ENCODE measurements around the gene SPATA31C1. TPM values are rescaled to one million over a fixed set of nuclear protein-coding genes. Genes with fewer than 3 reads are reported as not detected.

SPATA31C1 gene
- total and polyA plus RNA-seq, 2 of the 13 experiments (the other 11 are each of a cell fraction or from before 2014, with no cell fraction given) = not detected

DNA sequence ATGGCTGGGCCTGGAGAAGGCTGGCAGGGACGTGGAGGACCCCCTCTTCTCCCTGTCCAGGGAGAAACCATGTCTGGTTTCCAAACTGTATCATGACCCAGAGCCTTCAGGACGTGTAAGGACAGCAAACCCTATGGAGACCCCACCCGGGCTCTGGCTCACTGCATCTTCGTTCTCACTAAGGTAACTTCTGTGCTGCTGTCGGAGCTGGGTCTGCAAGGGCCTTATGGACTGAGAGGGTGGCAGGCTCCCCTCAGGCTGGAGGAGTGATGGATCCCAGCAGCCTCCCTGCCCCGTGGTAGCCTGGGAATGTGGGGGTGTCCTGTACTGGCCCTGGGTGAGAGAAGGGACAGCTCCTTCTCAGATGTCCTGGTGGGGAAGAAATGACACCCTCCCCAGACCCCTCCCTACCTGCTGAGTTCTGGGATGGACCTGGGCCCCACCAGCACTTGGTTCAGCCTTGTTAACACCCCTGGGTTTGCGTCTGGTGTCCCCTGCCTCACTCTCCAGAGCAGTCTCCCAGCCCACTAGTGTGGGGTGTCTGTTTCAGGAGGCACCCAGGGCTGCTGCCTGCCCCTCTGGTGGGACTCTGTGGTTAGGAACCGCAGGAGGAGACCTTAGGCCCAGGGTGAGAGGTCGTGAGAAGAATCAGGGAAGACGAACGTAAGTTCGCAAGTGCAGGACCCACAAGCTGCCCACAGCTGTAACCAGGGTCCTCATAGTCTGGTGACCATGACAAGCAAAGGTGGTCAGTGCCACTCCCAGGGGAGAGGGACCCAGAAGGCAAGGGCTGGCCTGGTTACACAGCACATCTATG, 28.5 kb upstream of the SPATA31C1 start:
- ATAC-seq = no peak

More for the DNA sequence above, 28.5 kb upstream of the SPATA31C1 start:
- CTCF ChIA-PET (ENCODE audit: low intra/inter-chr PET ratio, low total read pairs) = no interaction called here
- WGBS (ENCODE audit: low lambda C conversion rate) = 41% methylated on average over 6 of the region's 12 CpGs
- TF ChIP-seq, protein P1, sequence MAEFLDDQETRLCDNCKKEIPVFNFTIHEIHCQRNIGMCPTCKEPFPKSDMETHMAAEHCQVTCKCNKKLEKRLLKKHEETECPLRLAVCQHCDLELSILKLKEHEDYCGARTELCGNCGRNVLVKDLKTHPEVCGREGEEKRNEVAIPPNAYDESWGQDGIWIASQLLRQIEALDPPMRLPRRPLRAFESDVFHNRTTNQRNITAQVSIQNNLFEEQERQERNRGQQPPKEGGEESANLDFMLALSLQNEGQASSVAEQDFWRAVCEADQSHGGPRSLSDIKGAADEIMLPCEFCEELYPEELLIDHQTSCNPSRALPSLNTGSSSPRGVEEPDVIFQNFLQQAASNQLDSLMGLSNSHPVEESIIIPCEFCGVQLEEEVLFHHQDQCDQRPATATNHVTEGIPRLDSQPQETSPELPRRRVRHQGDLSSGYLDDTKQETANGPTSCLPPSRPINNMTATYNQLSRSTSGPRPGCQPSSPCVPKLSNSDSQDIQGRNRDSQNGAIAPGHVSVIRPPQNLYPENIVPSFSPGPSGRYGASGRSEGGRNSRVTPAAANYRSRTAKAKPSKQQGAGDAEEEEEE (CRISPR knock-in tag; IDR thresholded peaks at IDR 0.05; ENCODE audit: borderline replicate concordance) = no peak
- TF ChIP-seq, protein P2, sequence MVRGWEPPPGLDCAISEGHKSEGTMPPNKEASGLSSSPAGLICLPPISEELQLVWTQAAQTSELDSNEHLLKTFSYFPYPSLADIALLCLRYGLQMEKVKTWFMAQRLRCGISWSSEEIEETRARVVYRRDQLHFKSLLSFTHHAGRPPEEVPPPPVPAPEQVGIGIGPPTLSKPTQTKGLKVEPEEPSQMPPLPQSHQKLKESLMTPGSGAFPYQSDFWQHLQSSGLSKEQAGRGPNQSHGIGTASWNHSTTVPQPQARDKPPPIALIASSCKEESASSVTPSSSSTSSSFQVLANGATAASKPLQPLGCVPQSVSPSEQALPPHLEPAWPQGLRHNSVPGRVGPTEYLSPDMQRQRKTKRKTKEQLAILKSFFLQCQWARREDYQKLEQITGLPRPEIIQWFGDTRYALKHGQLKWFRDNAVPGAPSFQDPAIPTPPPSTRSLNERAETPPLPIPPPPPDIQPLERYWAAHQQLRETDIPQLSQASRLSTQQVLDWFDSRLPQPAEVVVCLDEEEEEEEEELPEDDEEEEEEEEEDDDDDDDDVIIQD (CRISPR knock-in tag; IDR thresholded peaks at IDR 0.05; ENCODE audit: low read depth) = no peak
- TF ChIP-seq ZNF674 (CRISPR knock-in tag; IDR thresholded peaks at IDR 0.05; ENCODE audit: low read depth) (no peak), RARG (CRISPR knock-in tag; IDR thresholded peaks at IDR 0.05; ENCODE audit: low read depth) (no peak), NR2C2 (CRISPR knock-in tag; IDR thresholded peaks at IDR 0.05; ENCODE audit: borderline replicate concordance) (no peak), BHLHE40 (IDR thresholded peaks at IDR 0.05; ENCODE audit: low read length) (no peak), KMT2A (CRISPR knock-in tag; IDR thresholded peaks at IDR 0.05) (no peak), TOPORS (CRISPR knock-in tag; IDR thresholded peaks at IDR 0.05) (no peak), ZNF547 (CRISPR knock-in tag; IDR thresholded peaks at IDR 0.05) (no peak), ZNF274 (CRISPR knock-in tag; IDR thresholded peaks at IDR 0.05) (no peak), MEF2D (CRISPR knock-in tag; IDR thresholded peaks at IDR 0.05) (no peak)
- TF ChIP-seq, protein P3, sequence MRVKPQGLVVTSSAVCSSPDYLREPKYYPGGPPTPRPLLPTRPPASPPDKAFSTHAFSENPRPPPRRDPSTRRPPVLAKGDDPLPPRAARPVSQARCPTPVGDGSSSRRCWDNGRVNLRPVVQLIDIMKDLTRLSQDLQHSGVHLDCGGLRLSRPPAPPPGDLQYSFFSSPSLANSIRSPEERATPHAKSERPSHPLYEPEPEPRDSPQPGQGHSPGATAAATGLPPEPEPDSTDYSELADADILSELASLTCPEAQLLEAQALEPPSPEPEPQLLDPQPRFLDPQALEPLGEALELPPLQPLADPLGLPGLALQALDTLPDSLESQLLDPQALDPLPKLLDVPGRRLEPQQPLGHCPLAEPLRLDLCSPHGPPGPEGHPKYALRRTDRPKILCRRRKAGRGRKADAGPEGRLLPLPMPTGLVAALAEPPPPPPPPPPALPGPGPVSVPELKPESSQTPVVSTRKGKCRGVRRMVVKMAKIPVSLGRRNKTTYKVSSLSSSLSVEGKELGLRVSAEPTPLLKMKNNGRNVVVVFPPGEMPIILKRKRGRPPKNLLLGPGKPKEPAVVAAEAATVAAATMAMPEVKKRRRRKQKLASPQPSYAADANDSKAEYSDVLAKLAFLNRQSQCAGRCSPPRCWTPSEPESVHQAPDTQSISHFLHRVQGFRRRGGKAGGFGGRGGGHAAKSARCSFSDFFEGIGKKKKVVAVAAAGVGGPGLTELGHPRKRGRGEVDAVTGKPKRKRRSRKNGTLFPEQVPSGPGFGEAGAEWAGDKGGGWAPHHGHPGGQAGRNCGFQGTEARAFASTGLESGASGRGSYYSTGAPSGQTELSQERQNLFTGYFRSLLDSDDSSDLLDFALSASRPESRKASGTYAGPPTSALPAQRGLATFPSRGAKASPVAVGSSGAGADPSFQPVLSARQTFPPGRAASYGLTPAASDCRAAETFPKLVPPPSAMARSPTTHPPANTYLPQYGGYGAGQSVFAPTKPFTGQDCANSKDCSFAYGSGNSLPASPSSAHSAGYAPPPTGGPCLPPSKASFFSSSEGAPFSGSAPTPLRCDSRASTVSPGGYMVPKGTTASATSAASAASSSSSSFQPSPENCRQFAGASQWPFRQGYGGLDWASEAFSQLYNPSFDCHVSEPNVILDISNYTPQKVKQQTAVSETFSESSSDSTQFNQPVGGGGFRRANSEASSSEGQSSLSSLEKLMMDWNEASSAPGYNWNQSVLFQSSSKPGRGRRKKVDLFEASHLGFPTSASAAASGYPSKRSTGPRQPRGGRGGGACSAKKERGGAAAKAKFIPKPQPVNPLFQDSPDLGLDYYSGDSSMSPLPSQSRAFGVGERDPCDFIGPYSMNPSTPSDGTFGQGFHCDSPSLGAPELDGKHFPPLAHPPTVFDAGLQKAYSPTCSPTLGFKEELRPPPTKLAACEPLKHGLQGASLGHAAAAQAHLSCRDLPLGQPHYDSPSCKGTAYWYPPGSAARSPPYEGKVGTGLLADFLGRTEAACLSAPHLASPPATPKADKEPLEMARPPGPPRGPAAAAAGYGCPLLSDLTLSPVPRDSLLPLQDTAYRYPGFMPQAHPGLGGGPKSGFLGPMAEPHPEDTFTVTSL (CRISPR knock-in tag; IDR thresholded peaks at IDR 0.05; ENCODE audit: borderline replicate concordance) = no peak
- TF ChIP-seq, protein P4, sequence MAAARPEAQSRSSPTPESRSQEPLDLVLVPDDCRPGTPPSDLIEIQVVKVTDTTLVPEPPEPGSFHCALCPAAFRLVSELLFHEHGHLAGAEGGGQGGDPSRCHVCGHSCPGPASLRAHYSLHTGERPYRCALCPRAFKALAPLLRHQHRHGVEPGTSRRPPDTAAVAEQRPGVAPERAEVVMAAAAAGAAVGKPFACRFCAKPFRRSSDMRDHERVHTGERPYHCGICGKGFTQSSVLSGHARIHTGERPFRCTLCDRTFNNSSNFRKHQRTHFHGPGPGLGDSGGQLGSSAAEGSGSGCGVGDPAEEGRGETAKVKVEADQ (CRISPR knock-in tag; IDR thresholded peaks at IDR 0.05; ENCODE audit: borderline replicate concordance) = no peak
- no peak for FAIRE-seq
- intact Hi-C loops (cut with micrococcal nuclease; ENCODE audit: unreplicated experiment) = no loop called here
- Histone ChIP-seq H3K9ac (ENCODE audit: insufficient read depth, low read depth, low read length) (no peak overlapping the region), H2AFZ (ENCODE audit: low read length) (no peak overlapping the region), H3K4me1 (ENCODE audit: insufficient read depth, low read length) (no peaks in the 10 kb centered on the region), H3K4me2 (ENCODE audit: low read depth, low read length) (no peak overlapping the region), H3K9me3 (ENCODE audit: low read length) (no peaks in the 10 kb centered on the region), H3K4me3 (replicated peaks in 1 of 3; ENCODE audit: insufficient read depth in 1 of 3, low read depth in 2 of 3, low read length in 3 of 3) (no peak overlapping the region), H3K27me3 (ENCODE audit: control insufficient read depth in 1 of 2, insufficient read depth in 2 of 2, low read length in 2 of 2) (peaks cover 4 to 30% of the 10 kb centered on the region in 2 experiments; a peak in 4 of 5 replicates), H4K20me1 (ENCODE audit: insufficient read depth, low read length) (no peaks in the 10 kb centered on the region), H3K36me3 (replicated peaks in 1 of 2; ENCODE audit: control insufficient read depth in 1 of 2, insufficient read depth in 2 of 2, low read length in 2 of 2) (no peaks in the 10 kb centered on the region), H3K27ac (ENCODE audit: extremely low read length, insufficient read depth, low read length) (no peak overlapping the region), H3K79me2 (ENCODE audit: insufficient read depth, low read length) (no peaks in the 10 kb centered on the region)
- no peak for DNase-seq (ENCODE audit: low spot score)
- in situ Hi-C loops (cut with HindIII; ENCODE audit: extremely low pct_ligation_motif_present, low pct_unique_long_range_greater_than_20kb) = no loop called here
- POLR2A ChIA-PET = no interaction called here
- BruUV-seq (replicated peaks) = no TSS peak
